Caco-2 (cell line): ENCODE measurements around the gene SLC39A1. TPM values are rescaled to one million over a fixed set of nuclear protein-coding genes. Genes with fewer than 3 reads are reported as not detected.

ENCODE experiments used
- BruUV-seq: library from RNA; stranded (reverse); fragments of 400-500 nt; replicated peaks from 2 replicates; lab custom pipeline; 2021; lab: Mats Ljungman, UMichigan
- CTCF ChIA-PET: fragments of 300-600 bp; sonication (Branson Sonifier 250); formaldehyde crosslinking; loops from one replicate; lab custom pipeline; 2022; ENCODE audit warnings: antibody characterized with exemption; lab: Charles Lee
- POLR2A ChIA-PET: fragments of 300-600 bp; sonication (Branson Sonifier 250); formaldehyde crosslinking; loops from one replicate; lab custom pipeline; 2022; ENCODE audit warnings: antibody characterized with exemption; lab: Charles Lee
- DNase-seq, 2 experiments: peaks; one replicate each; pipeline versions ENCODE4 v3.0.0 to v3.0.0-alpha.2; 2020 to 2022
- H3K27me3 ChIP-seq: replicated peaks from 2 replicates; pipeline ENCODE4 v1.6.0; 2011; ENCODE audit warnings: low read length; ENCODE audit not compliant: control insufficient read depth, insufficient read depth
- H3K36me3 ChIP-seq: 2 replicates; pipeline ENCODE4 v1.5.1; 2011; ENCODE audit warnings: low read length; ENCODE audit not compliant: control insufficient read depth, insufficient read depth
- H3K4me1 ChIP-seq: fragments of 250-450 bp; sonication (Bioruptor Pico); 2 replicates; pipeline ENCODE4 v1.5.1; 2020; ENCODE audit warnings: mild to moderate bottlenecking
- H3K4me3 ChIP-seq: 2 replicates; pipeline ENCODE4 v1.5.1; 2011; ENCODE audit warnings: low read depth, mild to moderate bottlenecking, control low read depth, low read length
- H3K9me3 ChIP-seq: fragments of 250-450 bp; sonication (Bioruptor Pico); 2 replicates; pipeline ENCODE4 v1.5.1; 2020; ENCODE audit warnings: mild to moderate bottlenecking, moderate library complexity
- H3K27ac Mint-ChIP-seq: one replicate; pipeline ENCODE4 v1.8.0; 2022; ENCODE audit warnings: mixed read lengths; ENCODE audit not compliant: unreplicated experiment
- H3K27me3 Mint-ChIP-seq: one replicate; pipeline ENCODE4 v1.8.0; 2022; ENCODE audit warnings: mixed read lengths; ENCODE audit not compliant: insufficient read depth, unreplicated experiment
- H3K36me3 Mint-ChIP-seq: one replicate; pipeline ENCODE4 v1.8.0; 2022; ENCODE audit warnings: mild to moderate bottlenecking, mixed read lengths; ENCODE audit not compliant: insufficient read depth, unreplicated experiment
- H3K4me1 Mint-ChIP-seq: one replicate; pipeline ENCODE4 v1.8.0; 2022; ENCODE audit warnings: low read depth, mixed read lengths; ENCODE audit not compliant: unreplicated experiment
- H3K4me3 Mint-ChIP-seq: one replicate; pipeline ENCODE4 v1.8.0; 2022; ENCODE audit warnings: mild to moderate bottlenecking, moderate library complexity, mixed read lengths; ENCODE audit not compliant: unreplicated experiment
- H3K9me3 Mint-ChIP-seq: one replicate; pipeline ENCODE4 v1.8.0; 2022; ENCODE audit warnings: mixed read lengths; ENCODE audit not compliant: unreplicated experiment
- CTCF ChIP-seq, 2 experiments: fragments of 200-600 bp in 1 of 2; IDR thresholded peaks; 1 replicate in 1 of 2; 2 replicates in 1 of 2; pipeline versions ENCODE4 v1.5.1 to v1.8.0; 2011 to 2022; ENCODE audit warnings: antibody characterized with exemption in 1 of 2, control low read depth in 1 of 2, inconsistent platforms in 1 of 2, low read depth in 1 of 2, low read length in 1 of 2, mild to moderate bottlenecking in 1 of 2, moderate library complexity in 1 of 2; ENCODE audit not compliant: insufficient read depth in 1 of 2, severe bottlenecking in 1 of 2, unreplicated experiment in 1 of 2
- intact Hi-C: fragments of 100-400 bp; cut with micrococcal nuclease; formaldehyde crosslinking; loops from one replicate; pipeline ENCODE4 v1.10.0; 2022; ENCODE audit not compliant: unreplicated experiment
- total RNA-seq: library from RNA; stranded (reverse); gene quantifications from 2 replicates; pipeline ENCODE4 v1.2.3, GENCODE V29; 2022

SLC39A1 gene
- total RNA-seq, 1 experiment from 2014 or later: 135 TPM

- H3K9me3 Mint-ChIP-seq: peaks cover 22% of the 10 kb centered on the region
- H3K27ac Mint-ChIP-seq: peak overlapping the region; percentile 99
- intact Hi-C loops: no loop called here
- H3K4me3 ChIP-seq: peak overlapping the region; percentile 83
- no peaks in the 10 kb centered on the region for H3K27me3 ChIP-seq
- no peak for TF ChIP-seq CTCF (IDR thresholded peaks at IDR 0.05; ENCODE audit: insufficient read depth in 1 of 2, low read depth in 1 of 2, low read length in 1 of 2, severe bottlenecking in 1 of 2, unreplicated experiment in 1 of 2)
- ChIA-PET CTCF (interaction anchor here (1.0 to 1.2 kb wide), 2 partner anchors 13 to 15 kb away, joined by 3 to 4 read pairs; no protein-coding TSS in a partner anchor), POLR2A (interaction anchor here (0.6 to 2.6 kb wide), 8 partner anchors 10 to 513 kb away, joined by 3 to 33 read pairs (median 6); partner anchors contain the start of genes CREB3L4, GATAD2B and SLC27A3)
- DNase-seq: no peak
- H3K36me3 Mint-ChIP-seq: peaks cover 74% of the 10 kb centered on the region
- peaks cover 4% of the 10 kb centered on the region for H3K36me3 ChIP-seq
- no peaks in the 10 kb centered on the region for H3K9me3 ChIP-seq
- peaks cover 3% of the 10 kb centered on the region for H3K27me3 Mint-ChIP-seq
- H3K4me3 Mint-ChIP-seq: peak overlapping the region; percentile 95
- peaks cover 31% of the 10 kb centered on the region for H3K4me1 Mint-ChIP-seq
- TSS peak; percentile 85 for BruUV-seq
- peaks cover 9% of the 10 kb centered on the region; the same call in 1 of the 2 replicates for H3K4me1 ChIP-seq
These were observed 27.9 kb upstream of the SLC39A1 start for GRCh38 chr1:153991151-153991630.

- POLR2A ChIA-PET: interaction anchor here (0.5 to 2.6 kb wide), 25 partner anchors 9 to 513 kb away, joined by 3 to 33 read pairs (median 4); partner anchors contain the start of genes CREB3L4, CRTC2, DENND4B and GATAD2B
- Mint-ChIP-seq H3K36me3 (peaks cover 73% of the 10 kb centered on the region), H3K9me3 (peaks cover 20% of the 10 kb centered on the region), H3K27me3 (peaks cover 3% of the 10 kb centered on the region), H3K4me3 (peak within 1 kb of the TSS; percentile 95), H3K27ac (peak within 1 kb of the TSS; percentile 99), H3K4me1 (peaks cover 34% of the 10 kb centered on the region)
- BruUV-seq: no TSS peak
- TF ChIP-seq CTCF (IDR thresholded peaks at IDR 0.05; ENCODE audit: insufficient read depth in 1 of 2, low read depth in 1 of 2, low read length in 1 of 2, severe bottlenecking in 1 of 2, unreplicated experiment in 1 of 2): no peak
- intact Hi-C loops: loop anchor here (1.0 kb wide), 2 partner anchors 169 to 313 kb away; no protein-coding TSS in a partner anchor
- Histone ChIP-seq H3K4me1 (peaks cover 9% of the 10 kb centered on the region; the same call in 1 of the 2 replicates), H3K27me3 (no peaks in the 10 kb centered on the region), H3K4me3 (peak within 1 kb of the TSS; percentile 83), H3K9me3 (no peaks in the 10 kb centered on the region), H3K36me3 (peaks cover 4% of the 10 kb centered on the region)
- CTCF ChIA-PET: interaction anchor here (0.6 to 1.2 kb wide), 7 partner anchors 11 to 196 kb away, joined by 3 to 6 read pairs (median 4); partner anchors contain the start of gene CREB3L4
- DNase-seq: peak; percentile 94 to 97
These were observed 27.3 kb upstream of the SLC39A1 start, which contains the start of gene RPS27 for GRCh38 chr1:153990468-153991150. Gene RPS27, plus strand, starts transcription at chr1:153990762. Its CDS starts 35 bp downstream, at chr1:153990797.

GRCh38 chr1:153987621-153988020, 24.3 kb upstream of the SLC39A1 start:
- Mint-ChIP-seq H3K4me1 (peaks cover 40% of the 10 kb centered on the region), H3K27me3 (peaks cover 3% of the 10 kb centered on the region), H3K36me3 (peaks cover 43% of the 10 kb centered on the region), H3K9me3 (peaks cover 13% of the 10 kb centered on the region), H3K27ac (peak overlapping the region; percentile 68), H3K4me3 (no peak overlapping the region)
- DNase-seq: no peak
- ChIA-PET CTCF (interaction anchor here (0.6 to 1.7 kb wide), 5 partner anchors 10 to 166 kb away, joined by 3 to 7 read pairs (median 4); partner anchors contain the start of genes CREB3L4, JTB and SLC39A1), POLR2A (interaction anchor here (0.6 kb wide), 1 partner anchor 24 kb away, joined by 5 read pairs; the partner anchor contains the start of gene SLC39A1)
- H3K27me3 ChIP-seq: no peaks in the 10 kb centered on the region
- H3K4me3 ChIP-seq: no peak overlapping the region
- intact Hi-C loops: loop anchor here (2.0 to 5.0 kb wide), 2 partner anchors 205 to 309 kb away; partner anchors contain the start of gene NPR1
- no TSS peak for BruUV-seq
- no peak for TF ChIP-seq CTCF (IDR thresholded peaks at IDR 0.05; ENCODE audit: insufficient read depth in 1 of 2, low read depth in 1 of 2, low read length in 1 of 2, severe bottlenecking in 1 of 2, unreplicated experiment in 1 of 2)
- H3K9me3 ChIP-seq: no peaks in the 10 kb centered on the region
- H3K4me1 ChIP-seq: peaks cover 17% of the 10 kb centered on the region
- H3K36me3 ChIP-seq: peaks cover 3% of the 10 kb centered on the region
